GM19351 (cell line): ENCODE measurements around the gene LDLRAD4.

Source experiments
- ATAC-seq: cut with Tn5 transposase; IDR thresholded peaks from one replicate; pipeline ENCODE4 v1.9.1; 2021; ENCODE audit warnings: mild to moderate bottlenecking, moderate library complexity; ENCODE audit not compliant: unreplicated experiment

Gene LDLRAD4

GRCh38 chr18:13366962-13367892 lies 148.7 kb downstream of the LDLRAD4 start:
- ATAC-seq: no peak

DNA sequence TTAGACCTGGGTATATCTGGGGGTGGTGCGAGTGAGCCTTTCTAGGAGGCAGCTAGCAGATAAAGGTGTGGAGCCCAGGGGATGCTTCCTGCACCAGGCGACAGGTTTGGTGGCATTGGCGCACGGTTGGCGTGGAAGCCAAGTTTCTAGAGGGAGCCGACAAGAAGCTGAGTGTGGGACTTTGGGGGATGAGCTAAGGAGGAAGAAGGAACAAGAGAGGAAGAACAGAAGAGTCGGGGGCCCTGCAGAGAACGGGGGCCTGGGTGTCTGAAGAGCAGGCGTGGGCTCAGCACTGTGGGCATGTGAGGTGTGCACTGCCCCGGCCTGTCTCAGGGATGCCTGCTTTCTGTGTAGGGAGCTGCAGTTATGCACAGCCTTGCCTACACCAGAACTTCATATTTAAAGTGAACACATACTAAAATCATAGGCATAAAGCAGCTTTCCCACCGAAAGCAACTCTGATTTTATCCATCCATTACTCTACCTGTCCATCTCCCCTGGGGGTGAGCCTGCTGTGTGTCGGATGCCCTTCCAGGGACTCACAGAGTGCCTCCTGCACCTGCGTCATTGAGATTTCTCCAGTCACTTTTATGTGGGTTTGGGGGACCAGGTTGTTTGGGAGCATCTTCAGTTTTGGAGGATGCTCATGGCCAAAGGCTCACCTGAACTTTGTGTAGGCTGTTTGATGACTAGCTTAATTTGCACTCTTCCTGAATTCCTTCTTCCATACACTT lies 149.7 kb downstream of the LDLRAD4 start:
- ATAC-seq: no peak

DNA sequence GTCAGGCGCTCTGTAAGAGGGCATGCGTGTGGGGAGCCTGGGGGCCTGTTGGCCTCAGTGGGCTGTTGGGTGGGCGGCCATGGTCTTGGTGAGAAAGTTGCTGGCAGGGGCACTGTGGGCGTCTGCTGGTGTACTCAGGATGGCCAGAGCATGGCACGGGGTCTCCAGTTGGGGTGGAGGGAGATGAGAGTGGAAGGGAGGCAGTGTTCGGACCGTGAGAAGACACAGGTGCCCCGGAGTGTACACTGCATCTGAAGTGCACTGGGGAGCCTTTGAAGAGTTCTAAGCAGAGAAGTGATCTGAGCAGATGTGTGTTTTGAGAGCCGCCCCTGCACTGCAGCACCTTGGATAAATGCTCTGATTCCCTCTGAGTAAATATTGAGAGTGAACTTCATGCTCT lies 150.8 kb downstream of the LDLRAD4 start:
- no peak for ATAC-seq

- no peak for ATAC-seq
Measured at GRCh38 chr18:13369756-13370510, 151.4 kb downstream of the LDLRAD4 start.

- ATAC-seq: no peak
Measured at GRCh38 chr18:13370995-13371625, 152.6 kb downstream of the LDLRAD4 start.

GRCh38 chr18:13371689-13372418 lies 153.3 kb downstream of the LDLRAD4 start:
- ATAC-seq: no peak

GRCh38 chr18:13372531-13372951 lies 154.0 kb downstream of the LDLRAD4 start:
- ATAC-seq: no peak

GRCh38 chr18:13374096-13374467 lies 155.5 kb downstream of the LDLRAD4 start:
- ATAC-seq: no peak

GRCh38 chr18:13374468-13375301 lies 156.1 kb downstream of the LDLRAD4 start:
- ATAC-seq: no peak

- peak; percentile 93 for ATAC-seq
Measured at GRCh38 chr18:13375302-13376255, 157.0 kb downstream of the LDLRAD4 start.

DNA sequence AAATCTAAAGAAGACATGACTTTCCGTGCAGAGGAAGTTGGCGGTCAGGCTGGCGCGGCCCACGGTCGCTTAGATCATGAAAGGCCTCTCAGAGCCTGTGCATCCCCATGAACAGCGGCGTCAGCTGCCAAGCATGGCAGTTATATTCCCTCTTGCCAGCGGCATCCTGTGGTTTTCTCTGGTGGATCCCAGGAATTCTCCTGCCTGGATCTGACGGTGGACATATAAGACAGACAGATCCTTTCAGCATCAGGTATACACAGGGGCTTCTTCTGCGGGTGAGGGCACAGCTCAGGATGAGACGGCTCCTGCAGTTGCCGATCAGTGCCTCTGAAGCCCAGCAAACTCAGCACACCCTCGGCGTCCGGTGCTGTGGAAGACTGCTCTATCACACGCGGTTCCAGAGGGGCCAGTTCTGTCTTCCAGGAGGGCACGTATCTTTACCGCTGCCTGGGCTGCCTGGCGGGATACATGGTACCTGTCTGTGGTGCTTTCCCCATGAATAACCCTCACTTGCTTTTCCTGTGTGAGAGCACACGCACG lies 157.8 kb downstream of the LDLRAD4 start:
- no peak for ATAC-seq

- ATAC-seq: no peak
Measured at GRCh38 chr18:13376841-13377351, 158.3 kb downstream of the LDLRAD4 start.

DNA sequence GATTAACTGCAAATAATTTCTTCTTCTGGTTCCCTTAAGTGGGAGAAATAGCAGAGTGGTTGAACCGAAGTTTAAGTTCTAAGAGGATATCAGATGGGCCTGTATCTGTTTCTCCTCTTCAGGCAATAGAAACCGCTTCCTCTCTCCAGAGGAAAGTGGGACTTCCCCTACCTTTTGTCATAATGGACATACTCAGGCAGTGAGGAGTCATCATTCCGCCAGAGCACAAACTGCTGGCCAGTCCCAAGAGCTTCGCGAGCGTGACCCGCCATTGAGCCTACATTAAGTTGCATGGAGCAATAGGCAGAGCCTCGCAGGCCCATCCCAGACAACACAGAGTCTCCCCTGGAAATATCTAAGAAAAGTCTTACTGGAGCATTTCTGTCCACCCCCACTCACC lies 158.9 kb downstream of the LDLRAD4 start:
- ATAC-seq: no peak

- ATAC-seq: no peak
Measured at GRCh38 chr18:13378150-13378549, 159.6 kb downstream of the LDLRAD4 start.

- ATAC-seq: no peak
Measured at GRCh38 chr18:13379062-13379865, 160.7 kb downstream of the LDLRAD4 start.

DNA sequence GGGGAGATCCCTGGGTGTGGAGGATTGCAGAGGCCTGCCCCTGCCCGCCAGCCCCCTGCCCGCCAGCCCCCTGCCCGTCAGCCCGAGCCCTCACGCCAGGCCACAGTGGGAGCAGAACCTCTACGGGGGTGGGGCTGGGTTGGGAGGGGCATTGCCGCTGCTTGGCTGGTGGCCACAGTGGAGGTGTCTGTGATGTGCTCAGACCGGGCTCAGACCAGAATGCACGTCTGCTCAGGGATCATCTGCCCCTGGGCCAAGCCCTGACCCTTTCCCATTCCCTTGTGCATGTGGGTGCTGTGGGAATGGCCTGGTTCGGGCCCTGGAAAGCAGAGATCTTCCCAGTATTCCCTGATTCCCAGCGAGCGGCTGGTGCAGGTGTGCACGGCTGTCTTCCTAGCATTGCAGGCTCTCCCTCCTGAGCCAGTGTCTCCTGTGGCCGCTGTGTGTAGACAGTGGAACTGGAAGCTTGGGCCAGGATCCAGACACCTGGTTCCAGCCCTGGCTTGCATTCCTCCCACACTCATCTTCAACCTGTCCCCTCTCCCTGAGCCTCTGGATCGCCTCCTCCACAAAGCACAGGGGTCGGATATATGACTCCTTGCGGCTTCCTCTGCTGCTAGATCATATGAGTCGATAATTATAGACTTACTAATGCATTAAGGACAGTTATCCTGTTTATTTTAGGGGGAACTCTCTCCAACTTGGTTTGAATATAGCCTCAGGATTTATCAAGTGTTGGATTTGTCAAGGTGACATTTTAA lies 161.6 kb downstream of the LDLRAD4 start:
- no peak for ATAC-seq
